NK-92 treated with Interleukin-12 subunit alpha and Interleukin-12 subunit beta, amount 100 ng/mL, for 24 hours (cell line): ENCODE measurements around the gene CD63.
A peak's percentile ranks its signal among the peaks of the same experiment; 100 is the strongest.

Experiments
- DNase-seq: peaks from one replicate; lab custom pipeline; 2025; lab: John Stamatoyannopoulos, UW

The CD63 gene

GRCh38 chr12:55720894-55721444 is 7.8 kb downstream of the CD63 start:
- peak; percentile 20 for DNase-seq

- DNase-seq, result no peak
Observed at GRCh38 chr12:55720071-55720564, 8.7 kb downstream of the CD63 start, which contains the start of gene RDH5. Gene RDH5 (plus strand): TSS chr12:55720393. CDS start chr12:55721185, 792 bp downstream.

- no peak for DNase-seq
Observed at GRCh38 chr12:55719371-55719770, 9.4 kb downstream of the CD63 start.

- no peak for DNase-seq
Observed at GRCh38 chr12:55718624-55719275, 10.1 kb downstream of the CD63 start.

- DNase-seq, result no peak
Observed at GRCh38 chr12:55718015-55718414, 10.8 kb downstream of the CD63 start.

GRCh38 chr12:55717011-55718007 is 11.5 kb downstream of the CD63 start:
- DNase-seq, result no peak

- DNase-seq, result no peak
Observed at GRCh38 chr12:55716582-55716957, 12.2 kb downstream of the CD63 start.

- DNase-seq, result peak; percentile 87
Observed at GRCh38 chr12:55715833-55716581, 12.8 kb downstream of the CD63 start, which contains the start of gene BLOC1S1. Gene BLOC1S1 (plus strand): TSS chr12:55716046. CDS start chr12:55716052, 6 bp downstream.

- DNase-seq, result no peak
Observed at GRCh38 chr12:55715169-55715764, 13.5 kb downstream of the CD63 start.

- no peak for DNase-seq
Observed at GRCh38 chr12:55713721-55714120, 15.1 kb downstream of the CD63 start.

- DNase-seq, result no peak
Observed at GRCh38 chr12:55712700-55713415, 16.0 kb downstream of the CD63 start.

GRCh38 chr12:55711786-55712553 is 16.8 kb downstream of the CD63 start:
- DNase-seq, result no peak

- DNase-seq, result no peak
Observed at GRCh38 chr12:55708695-55709233, 20.0 kb downstream of the CD63 start.

- no peak for DNase-seq
Observed at GRCh38 chr12:55707841-55708694, 20.7 kb downstream of the CD63 start, which contains the start of gene ITGA7. Gene ITGA7 (minus strand): TSS chr12:55707904. CDS start chr12:55707682, 222 bp downstream.

GRCh38 chr12:55707219-55707671 is 21.6 kb downstream of the CD63 start:
- DNase-seq, result no peak

- DNase-seq, result no peak
Observed at GRCh38 chr12:55706568-55707218, 22.1 kb downstream of the CD63 start.

GRCh38 chr12:55705782-55706402 is 22.9 kb downstream of the CD63 start:
- no peak for DNase-seq
